KOPT-K1 (cell line): ENCODE data around the gene COQ8B.
"Not testable (repeated sequence)": the region's sequence is repeated elsewhere in the genome, so short reads cannot be mapped to it uniquely, and the experiment has no call there.

Experiments used
- H3K27ac ChIP-seq: fragments of 200-600 bp; sonication (generic); 2 replicates; pipeline ENCODE4 v1.5.1; 2016; ENCODE audit warnings: antibody characterized with exemption, mild to moderate bottlenecking, low read depth, low read length; ENCODE audit not compliant: poor library complexity, severe bottlenecking
- H3K36me3 ChIP-seq: fragments of 200-600 bp; sonication (generic); 2 replicates; pipeline ENCODE4 v1.5.1; 2017; ENCODE audit warnings: antibody characterized with exemption, mild to moderate bottlenecking, low read length, moderate library complexity; ENCODE audit not compliant: insufficient read depth
- H3K9me3 ChIP-seq: fragments of 200-600 bp; sonication (generic); 2 replicates; pipeline ENCODE4 v1.5.1; 2017; ENCODE audit warnings: antibody characterized with exemption, low read length, mild to moderate bottlenecking; ENCODE audit not compliant: insufficient read depth, poor library complexity, severe bottlenecking

The COQ8B gene

DNA sequence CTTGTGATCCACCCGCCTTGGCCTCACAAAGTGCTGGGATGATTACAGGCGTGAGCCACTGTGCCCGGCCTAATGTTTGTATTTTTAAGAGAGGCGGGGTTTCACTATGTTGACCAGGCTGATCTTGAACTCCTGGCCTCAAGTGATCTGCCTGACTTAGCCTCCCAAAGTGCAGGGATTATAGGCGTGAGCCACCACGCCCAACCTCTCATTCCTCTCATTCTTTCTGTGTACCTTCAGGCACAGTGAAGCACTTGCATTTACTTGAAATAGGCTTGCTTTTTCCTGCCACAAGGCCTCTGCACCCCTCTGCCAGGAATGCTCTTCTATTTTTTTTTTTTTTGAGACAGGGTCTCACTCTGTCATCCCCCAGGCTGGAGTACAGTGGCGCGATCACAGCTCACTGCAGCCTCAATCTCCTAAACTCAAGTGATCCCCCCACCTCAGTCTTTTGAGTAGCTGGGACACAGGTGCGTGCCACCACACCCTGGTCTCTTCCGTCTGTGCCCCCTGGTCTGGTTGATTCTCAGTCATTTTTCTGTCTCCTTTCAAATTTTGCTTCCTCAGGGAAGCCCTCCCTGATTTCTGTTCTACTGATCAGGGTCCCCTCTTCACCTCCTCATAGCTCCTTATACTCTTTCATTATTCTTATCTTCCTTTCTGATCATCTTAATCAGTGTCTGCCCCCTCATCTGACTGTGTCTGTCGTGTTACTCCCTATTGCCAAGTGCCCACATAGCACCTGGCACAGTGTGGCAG, 18.5 kb upstream of the COQ8B start:
- Histone ChIP-seq H3K36me3 (peaks cover 57% of the 10 kb centered on the region), H3K27ac (no peak overlapping the region), H3K9me3 (no peaks in the 10 kb centered on the region)

DNA sequence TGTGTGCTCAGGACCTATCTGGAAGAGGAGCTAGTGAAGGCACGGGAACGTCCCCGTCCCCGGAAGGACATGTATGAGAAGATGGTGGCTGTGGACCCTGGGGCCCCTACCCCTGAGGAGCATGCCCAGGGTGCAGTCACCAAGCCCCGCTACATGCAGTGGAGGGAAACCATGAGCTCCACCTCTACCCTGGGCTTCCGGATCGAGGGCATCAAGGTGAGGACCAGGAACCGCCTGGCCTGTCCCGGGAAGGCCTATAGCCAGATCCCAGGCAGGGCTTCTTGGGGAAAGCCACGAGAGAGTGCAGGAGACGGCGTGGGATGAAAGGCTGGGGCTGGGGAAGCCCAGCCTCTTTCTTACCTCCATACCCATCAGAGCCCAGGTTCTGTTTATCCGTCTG, 16.5 kb upstream of the COQ8B start:
- Histone ChIP-seq H3K36me3 (peaks cover 62% of the 10 kb centered on the region), H3K9me3 (no peaks in the 10 kb centered on the region), H3K27ac (no peak overlapping the region)

DNA sequence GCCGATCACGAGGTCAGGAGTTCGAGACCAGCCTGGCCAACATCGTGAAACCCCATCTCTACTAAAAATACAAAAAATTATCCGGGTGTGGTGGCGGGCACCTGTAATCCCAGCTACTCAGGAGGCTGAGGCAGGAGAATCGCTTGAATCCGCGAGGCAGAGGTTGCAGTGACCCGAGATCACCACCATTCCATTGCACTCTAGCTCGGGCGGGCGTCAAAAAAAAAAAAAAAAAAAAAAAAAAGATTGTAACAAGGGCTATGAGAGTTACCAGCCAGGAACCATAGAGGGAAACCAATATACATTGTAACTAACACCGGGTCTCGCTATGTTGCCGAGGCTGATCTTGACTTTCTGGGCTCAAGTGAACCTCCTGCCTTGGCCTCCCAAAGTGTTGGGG, 15.6 kb upstream of the COQ8B start:
- H3K9me3 ChIP-seq, H3K27ac ChIP-seq: not testable (repeated sequence)
- peaks cover 62% of the 10 kb centered on the region for H3K36me3 ChIP-seq

DNA sequence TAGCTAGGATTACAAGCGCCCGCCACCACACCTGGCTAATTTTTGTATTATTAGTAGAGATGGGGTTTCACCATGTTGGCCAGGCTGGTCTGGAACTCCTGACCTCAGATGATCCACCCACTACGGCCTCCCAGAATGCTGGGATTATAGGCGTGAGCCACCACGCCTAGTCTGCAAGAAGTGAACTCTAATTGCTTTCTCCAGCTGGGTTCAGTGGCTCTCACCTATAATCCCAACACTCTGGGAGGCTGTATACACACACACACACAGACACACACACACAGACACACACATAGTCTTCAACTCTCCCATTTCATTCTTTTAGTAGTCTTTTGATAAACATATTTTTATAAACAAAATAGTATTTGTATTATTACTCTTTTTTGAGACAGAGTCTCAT, 13.4 kb upstream of the COQ8B start:
- H3K27ac ChIP-seq, H3K9me3 ChIP-seq: not testable (repeated sequence)
- peaks cover 48% of the 10 kb centered on the region for H3K36me3 ChIP-seq

DNA sequence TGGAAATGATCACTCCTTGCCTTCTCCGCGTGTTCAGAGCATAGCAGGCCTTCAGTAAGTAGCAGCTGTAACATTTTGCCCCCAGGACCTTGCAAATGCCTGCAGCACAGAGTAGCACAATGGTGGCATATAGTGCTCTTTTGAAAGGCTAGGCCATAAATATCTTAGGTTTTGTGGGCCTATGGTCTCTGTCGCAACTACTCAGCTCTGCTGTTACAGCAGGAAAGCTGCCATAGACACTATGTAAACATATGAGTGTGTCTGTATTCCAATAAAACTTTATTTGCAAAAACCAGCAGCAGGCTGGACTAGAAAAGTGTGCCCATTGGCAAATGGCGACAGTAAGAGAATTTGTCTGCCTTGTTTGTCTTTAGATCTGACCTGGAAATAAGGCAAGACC, 9.6 kb upstream of the COQ8B start:
- peaks cover 31% of the 10 kb centered on the region for H3K36me3 ChIP-seq

DNA sequence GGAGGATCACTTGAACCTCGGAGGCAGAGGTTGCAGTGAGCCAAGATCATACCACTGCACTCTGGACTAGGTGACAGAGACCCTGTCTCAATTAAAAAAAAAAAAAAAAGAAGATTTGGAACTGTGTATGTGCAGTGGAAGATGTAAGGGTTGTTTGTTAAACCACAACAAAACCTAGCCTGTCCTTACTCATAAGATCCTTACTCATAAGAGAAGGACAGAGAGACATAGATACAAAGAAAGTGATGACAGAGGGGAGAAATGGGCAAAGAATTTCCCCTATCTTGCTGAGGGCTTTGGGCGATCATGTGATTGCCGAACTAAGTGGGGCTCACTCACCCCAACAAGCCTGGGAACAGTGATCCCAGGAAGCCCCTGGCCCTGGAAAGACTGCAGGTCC, 8.2 kb upstream of the COQ8B start:
- H3K36me3 ChIP-seq = peaks cover 18% of the 10 kb centered on the region
- H3K27ac ChIP-seq = no peak overlapping the region
- no peaks in the 10 kb centered on the region for H3K9me3 ChIP-seq

More for the DNA sequence above, 9.6 kb upstream of the COQ8B start:
- no peaks in the 10 kb centered on the region for H3K9me3 ChIP-seq
- H3K27ac ChIP-seq = no peak overlapping the region

DNA sequence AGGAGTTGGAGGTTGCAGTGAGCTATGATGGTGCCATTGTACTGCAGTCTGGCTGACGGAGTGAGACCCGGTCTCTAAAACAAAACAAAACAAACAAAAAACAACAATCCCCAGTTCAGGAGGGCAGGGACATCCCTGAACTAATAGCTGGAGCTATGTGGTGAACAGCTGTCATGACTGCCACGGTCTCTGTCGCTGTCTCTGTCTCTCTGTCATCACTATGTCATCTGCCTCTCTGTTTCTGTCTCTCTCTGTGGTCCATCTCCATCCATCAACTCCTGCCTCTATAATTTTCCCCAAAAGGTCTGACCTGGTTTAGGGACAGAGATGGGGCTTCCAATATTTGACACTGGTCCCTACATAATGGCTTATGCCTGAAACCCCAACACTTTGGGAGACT, 7.6 kb upstream of the COQ8B start:
- no peaks in the 10 kb centered on the region for H3K9me3 ChIP-seq
- H3K36me3 ChIP-seq = peaks cover 17% of the 10 kb centered on the region; the same call in 1 of the 2 replicates
- H3K27ac ChIP-seq = no peak overlapping the region

DNA sequence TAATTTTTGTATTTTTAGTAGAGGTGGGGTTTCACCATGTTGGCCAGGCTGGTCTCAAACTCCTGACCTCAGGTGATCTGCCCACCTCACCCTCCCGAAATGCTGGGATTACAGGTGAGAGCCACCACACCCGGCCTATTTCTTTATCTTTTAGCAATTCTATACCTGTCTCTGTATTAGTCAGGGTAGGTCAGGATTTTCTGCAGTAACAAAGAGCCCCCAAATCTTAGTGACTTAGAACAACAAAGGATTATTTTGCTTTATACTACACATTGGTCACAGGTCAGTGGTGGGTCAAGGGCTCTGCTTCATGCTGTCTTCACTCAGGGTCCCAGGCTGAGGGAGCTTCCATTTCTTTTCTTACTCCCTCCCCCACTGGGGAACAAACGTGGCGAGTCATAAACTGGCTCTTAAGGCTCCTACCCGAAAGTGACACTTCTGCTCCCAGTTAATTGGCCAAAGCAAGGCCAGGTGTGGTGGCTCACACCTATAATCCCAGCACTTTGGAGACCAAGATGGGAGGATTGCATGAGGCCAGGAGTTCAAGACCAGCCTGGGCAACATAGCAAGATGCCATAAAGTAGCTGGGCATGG, 7.1 kb upstream of the COQ8B start:
- no peak overlapping the region for H3K27ac ChIP-seq
- H3K36me3 ChIP-seq = peaks cover 17% of the 10 kb centered on the region; the same call in 1 of the 2 replicates

DNA sequence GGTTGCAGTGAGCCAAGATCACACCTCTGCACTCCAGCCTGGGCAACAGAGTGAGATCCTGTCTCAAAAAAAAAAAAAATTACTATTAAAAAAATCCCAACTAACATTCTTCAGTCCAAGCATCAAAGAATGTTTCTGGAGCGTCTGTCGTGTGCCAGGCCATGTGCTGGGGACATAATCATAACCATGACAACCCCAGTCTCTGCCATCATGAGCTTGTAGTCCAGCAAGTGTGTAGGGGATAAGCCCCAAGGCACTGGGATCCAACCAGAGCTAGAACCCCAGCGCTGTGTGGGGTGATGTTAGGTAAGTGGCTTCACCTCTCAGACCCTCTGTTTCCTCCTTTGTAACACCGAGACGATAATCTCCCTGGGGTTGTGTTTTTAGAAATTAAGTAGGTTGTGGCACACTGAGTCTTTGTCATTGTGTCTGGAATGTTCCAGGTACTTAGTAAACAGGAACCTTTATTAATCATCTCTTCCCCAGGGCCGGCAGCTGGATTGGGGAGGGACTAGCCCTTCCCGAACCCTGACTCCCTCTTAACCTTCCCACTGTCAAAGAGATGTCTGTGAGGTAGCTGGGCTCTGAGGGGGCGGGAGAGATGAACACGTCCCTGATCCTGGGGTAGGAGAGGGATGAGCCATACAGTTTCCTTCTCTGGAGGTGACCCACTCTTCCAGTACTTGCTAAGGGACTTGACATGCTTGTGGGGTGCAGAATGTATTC, 5.4 kb upstream of the COQ8B start:
- Histone ChIP-seq H3K36me3 (peaks cover 12% of the 10 kb centered on the region; the same call in 1 of the 2 replicates), H3K27ac (no peak overlapping the region), H3K9me3 (no peaks in the 10 kb centered on the region)

More for the DNA sequence above, 7.1 kb upstream of the COQ8B start:
- no peaks in the 10 kb centered on the region for H3K9me3 ChIP-seq

DNA sequence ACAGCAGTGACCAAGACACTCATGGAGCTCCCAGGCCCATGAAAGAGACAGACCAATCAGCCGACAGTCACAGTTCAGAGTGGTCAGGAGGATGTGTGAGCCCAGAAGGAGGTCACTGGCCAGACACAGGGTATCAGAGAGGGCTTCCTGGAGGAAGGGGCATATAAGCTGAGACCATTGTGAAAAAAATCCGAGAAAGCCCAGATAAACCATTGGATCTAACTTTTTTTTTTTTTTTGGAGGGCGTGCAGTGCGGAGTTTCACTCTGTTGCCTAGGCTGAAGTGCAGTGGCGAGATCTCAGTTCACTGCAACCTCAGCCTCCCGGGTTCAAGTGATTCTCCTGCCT, 4.4 kb upstream of the COQ8B start:
- H3K27ac ChIP-seq = no peak overlapping the region

DNA sequence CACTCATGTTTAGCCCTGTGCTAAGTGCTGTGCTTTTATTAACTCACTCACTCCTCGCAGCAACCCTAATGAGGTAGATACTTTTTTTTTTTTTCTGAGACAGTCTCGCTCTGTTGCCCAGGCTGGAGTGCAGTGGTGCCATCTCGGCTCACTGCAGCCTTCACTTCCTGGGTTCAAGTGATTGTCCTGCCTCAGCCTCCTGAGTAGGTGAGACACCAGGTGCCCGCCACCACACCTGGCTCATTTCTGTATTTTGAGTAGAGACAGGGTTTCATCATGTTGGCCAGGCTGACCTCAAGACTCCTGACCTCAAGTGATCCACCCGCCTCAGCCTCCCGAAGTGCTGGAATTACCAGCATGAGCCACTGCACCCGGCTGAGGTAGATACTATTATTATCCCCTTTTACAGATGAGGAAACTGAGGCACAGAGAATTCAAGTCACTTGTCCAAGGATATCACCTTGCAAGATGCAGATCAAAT, 2.8 kb upstream of the COQ8B start:
- Histone ChIP-seq H3K27ac (no peak overlapping the region), H3K36me3 (peaks cover 8% of the 10 kb centered on the region; the same call in 1 of the 2 replicates)

More for the DNA sequence above, 4.4 kb upstream of the COQ8B start:
- Histone ChIP-seq H3K9me3 (no peaks in the 10 kb centered on the region), H3K36me3 (peaks cover 10% of the 10 kb centered on the region; the same call in 1 of the 2 replicates)

DNA sequence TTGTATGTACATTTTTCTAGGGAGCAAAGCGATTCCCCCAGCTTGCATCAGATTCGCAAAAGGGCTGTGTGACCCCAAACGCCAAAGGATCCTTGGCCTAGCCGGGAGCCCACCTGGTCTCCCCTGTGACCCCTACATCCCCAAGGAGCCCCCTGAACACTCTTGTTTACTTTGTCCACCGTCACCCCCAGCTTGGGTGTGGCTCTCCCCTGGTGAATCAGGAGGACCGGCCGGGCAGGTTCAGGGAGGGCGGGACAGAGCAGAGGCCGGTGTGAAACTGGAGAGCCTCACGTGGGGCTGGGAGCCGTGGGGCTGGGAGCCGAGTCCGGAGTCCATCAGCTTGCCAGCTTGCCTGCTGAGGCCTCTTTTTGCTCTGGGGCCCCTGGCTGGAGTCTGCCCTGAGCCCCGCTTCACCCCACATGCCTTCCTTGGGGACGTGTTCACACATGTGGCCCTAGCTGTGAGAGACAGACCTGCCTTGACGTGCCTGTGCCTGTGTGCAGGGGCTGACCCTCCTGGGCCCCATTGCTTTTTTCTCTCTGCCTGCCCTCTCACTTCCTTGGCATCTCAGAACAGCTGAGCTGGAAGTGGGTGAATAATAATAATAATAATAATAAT, 2.2 kb upstream of the COQ8B start:
- H3K9me3 ChIP-seq = no peaks in the 10 kb centered on the region
- no peak overlapping the region for H3K27ac ChIP-seq
- peaks cover 5% of the 10 kb centered on the region; the same call in 1 of the 2 replicates for H3K36me3 ChIP-seq

More for the DNA sequence above, 2.8 kb upstream of the COQ8B start:
- H3K9me3 ChIP-seq = no peaks in the 10 kb centered on the region

DNA sequence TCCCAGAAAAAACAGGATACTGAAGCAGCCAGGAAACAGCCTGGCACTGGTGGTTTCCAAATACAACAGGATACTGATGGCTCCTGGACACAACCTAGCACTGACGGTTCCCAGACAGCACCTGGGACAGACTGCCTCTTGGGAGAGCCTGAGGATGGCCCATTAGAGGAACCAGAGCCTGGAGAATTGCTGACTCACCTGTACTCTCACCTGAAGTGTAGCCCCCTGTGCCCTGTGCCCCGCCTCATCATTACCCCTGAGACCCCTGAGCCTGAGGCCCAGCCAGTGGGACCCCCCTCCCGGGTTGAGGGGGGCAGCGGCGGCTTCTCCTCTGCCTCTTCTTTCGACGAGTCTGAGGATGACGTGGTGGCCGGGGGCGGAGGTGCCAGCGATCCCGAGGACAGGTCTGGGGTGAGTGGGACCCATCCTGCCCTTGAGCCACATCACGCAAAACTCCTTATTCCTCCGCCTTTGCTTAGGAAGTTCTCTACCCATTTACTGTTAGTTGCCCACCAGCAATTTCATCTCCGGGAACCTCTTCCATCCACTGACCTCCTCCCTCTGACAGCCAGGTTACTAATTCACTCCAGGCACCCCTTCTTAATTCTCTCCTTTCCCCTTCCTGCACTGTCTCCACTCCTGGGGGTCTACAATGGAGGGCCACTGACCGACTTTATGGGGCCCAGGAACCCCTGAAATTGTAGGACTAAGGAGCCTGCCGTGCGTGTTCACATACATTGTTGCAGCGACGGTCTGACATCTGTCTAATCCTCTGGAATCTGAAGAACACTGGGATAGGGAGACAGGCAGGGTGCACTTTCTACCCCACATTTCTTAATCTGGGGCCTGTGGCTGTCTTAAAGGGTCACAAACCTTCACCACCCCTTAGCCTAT, 1.4 kb upstream of the COQ8B start:
- Histone ChIP-seq H3K9me3 (no peaks in the 10 kb centered on the region), H3K36me3 (no peaks in the 10 kb centered on the region), H3K27ac (peak overlapping the region; percentile 72)

DNA sequence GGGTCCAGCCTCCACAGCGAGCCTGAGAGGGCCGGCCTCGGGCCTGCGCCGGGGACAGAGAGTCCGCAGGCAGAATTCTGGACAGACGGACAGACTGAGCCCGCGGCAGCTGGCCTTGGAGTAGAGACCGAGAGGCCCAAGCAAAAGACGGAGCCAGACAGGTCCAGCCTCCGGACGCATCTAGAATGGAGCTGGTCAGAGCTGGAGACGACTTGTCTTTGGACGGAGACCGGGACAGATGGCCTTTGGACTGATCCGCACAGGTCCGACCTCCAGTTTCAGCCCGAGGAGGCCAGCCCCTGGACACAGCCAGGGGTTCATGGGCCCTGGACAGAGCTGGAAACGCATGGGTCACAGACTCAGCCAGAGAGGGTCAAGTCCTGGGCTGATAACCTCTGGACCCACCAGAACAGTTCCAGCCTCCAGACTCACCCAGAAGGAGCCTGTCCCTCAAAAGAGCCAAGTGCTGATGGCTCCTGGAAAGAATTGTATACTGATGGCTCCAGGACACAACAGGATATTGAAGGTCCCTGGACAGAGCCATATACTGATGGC, 716 bp upstream of the COQ8B start:
- H3K9me3 ChIP-seq = no peaks in the 10 kb centered on the region
- peak overlapping the region; percentile 72 for H3K27ac ChIP-seq
- no peaks in the 10 kb centered on the region for H3K36me3 ChIP-seq
